22Rv1 (cell line): ENCODE measurements around the gene TROAP.

Experiments used
- H3K27ac ChIP-seq: fragments of 450-650 bp; 2 replicates; pipeline ENCODE4 v1.5.1; 2017
- ZFX ChIP-seq: fragments of 450-650 bp; IDR thresholded peaks from 2 replicates; pipeline ENCODE4 v1.6.1; 2017; ENCODE audit warnings: antibody characterized with exemption, borderline replicate concordance
- TF ChIP-seq, protein P1 (sequence below): fragments of 450-650 bp; IDR thresholded peaks from 2 replicates; pipeline ENCODE4 v1.5.1; 2017; ENCODE audit warnings: mild to moderate bottlenecking

Gene TROAP

DNA sequence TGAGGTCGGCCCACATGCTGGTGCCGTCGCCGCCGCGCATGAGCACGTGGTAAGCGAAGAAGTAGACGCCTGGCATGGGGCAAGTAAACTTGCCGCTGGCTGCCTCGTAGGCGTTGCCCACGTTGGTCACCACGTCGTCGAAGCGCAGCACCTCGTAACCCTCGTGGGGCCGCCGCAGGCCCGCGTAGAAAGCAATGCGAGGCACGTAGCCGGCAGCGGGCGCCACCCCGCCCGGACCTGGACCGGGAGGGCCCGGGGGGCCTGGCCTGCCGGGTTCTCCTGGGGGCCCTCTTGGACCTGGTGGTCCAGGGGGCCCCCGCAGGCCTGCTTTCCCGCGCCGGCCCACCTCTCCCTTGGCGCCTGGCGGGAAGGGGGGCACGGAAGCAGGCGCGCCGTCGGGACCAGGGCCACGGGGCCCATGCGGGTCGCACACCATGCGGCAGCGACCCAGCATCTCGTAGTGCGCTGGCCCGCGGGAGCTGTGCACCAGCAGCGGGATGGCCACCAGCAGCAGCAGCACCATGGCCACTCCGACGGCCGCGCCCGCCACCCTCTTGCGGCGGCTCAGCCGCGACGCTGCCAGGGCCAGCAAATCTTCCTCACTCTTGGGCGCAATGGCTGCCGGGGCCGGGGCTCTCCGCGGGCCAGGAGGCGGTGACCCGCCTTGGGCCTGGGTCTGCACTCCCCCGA lies 13.0 kb downstream of the TROAP start:
- H3K27ac ChIP-seq: no peak overlapping the region
- no peak for TF ChIP-seq ZFX
- TF ChIP-seq, protein P1, sequence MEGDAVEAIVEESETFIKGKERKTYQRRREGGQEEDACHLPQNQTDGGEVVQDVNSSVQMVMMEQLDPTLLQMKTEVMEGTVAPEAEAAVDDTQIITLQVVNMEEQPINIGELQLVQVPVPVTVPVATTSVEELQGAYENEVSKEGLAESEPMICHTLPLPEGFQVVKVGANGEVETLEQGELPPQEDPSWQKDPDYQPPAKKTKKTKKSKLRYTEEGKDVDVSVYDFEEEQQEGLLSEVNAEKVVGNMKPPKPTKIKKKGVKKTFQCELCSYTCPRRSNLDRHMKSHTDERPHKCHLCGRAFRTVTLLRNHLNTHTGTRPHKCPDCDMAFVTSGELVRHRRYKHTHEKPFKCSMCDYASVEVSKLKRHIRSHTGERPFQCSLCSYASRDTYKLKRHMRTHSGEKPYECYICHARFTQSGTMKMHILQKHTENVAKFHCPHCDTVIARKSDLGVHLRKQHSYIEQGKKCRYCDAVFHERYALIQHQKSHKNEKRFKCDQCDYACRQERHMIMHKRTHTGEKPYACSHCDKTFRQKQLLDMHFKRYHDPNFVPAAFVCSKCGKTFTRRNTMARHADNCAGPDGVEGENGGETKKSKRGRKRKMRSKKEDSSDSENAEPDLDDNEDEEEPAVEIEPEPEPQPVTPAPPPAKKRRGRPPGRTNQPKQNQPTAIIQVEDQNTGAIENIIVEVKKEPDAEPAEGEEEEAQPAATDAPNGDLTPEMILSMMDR: no peak

DNA sequence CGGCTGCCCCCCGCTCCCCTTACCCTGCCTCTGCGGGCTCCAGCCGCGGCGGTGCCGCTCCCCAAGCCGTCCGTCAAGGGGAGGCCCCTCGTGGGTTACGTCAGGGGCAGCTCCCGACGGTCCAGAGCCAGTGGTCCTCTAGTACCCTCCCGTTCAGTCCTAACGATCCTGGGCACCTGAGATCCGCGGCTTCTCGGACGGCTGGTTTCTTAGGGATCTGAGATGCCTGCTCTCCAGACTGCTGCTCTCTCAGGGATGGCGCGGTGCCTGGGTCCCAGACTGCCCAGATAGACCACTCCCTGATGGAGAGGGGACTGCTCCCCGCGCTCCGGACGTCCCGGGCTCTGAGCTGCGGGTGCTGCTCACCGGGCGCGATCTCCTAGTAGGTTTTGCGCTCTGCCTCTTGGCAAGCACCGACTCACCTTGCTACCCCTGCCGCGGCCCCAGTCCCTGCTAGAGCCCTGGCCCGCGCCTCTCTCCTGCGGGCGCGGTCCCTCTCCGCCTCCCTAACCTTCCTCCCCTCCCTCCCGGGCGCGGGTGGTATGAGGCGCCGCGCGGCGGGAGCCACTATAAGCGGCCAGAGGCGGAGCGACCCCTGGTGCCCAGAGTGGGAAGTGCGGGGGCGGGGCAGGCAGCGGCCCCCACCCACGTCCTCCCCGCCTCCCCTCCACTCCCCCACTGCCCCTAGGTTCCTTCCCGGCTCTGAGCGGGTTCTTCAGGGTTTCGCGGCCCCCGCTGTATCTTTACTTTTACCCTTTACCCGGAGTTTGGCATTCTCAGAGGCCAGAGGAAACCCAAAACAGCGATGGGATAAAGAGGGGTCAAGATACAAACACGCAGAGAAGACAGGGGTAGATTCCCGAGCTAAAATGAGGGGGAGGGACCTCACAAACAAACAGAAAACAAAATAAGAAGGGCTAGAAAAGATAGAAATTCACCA lies 13.9 kb downstream of the TROAP start, which contains the start of gene C1QL4:
Gene C1QL4 (minus strand): TSS at position 544 of the 940 bp plus-strand sequence. CDS start 711 bp downstream, outside the sequence.
- TF ChIP-seq, protein P1: peak; percentile 100
- no peak for TF ChIP-seq ZFX
- H3K27ac ChIP-seq: no peak within 1 kb of the TSS

DNA sequence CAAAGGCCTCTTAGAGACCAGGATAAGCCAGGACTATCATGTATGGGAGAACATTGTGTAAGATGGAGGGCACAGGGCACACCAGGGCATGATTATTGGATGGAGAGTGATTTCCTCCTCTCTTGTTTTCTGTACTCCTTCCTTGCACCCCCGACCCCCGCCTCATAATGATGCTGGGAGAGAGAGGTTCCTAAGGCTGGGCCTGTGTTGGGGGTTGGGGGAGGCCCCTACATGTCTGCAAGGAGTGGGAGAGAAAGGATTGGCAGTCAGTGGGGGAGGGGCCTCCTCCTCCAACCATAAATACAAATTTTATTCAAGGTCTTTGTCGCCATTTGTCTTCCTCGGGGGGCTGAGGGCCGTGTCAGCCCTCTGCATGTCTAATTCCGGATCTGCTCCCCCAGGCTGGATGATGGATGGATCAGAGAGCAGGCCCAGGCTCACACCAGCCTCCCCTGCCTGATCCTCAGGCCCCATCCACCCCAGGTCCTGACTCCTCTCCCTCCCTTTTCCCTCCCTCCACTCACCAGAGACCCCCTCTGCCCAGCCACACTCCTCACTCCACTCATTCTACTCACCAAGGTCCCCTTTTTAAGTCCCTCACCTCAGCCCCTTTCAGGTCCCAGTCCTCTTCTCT lies 15.9 kb downstream of the TROAP start:
- H3K27ac ChIP-seq: peak overlapping the region; percentile 19; the same call in 1 of the 2 replicates
- TF ChIP-seq, protein P1: no peak
- TF ChIP-seq ZFX: no peak

DNA sequence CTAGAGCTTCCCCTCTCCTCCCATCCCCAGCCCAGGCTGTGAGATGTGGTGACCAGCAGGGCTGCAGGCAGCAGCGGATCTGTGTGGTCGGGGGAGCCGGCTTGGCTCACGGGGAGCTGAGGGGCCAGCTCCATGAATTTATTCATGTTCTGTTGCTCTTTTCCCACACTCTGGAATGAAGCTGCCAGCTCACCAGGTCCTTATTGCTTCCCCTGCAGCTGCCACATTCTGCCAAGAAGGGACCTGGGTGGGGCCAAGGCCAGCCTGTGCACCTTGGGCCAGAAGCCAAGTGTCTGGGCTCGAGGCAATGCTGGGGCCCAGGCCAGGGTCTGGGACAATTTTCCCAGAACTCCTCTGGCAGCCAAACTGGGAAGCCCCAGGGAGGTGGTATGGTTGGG lies 16.4 kb downstream of the TROAP start:
- peak overlapping the region; percentile 19; the same call in 1 of the 2 replicates for H3K27ac ChIP-seq
- TF ChIP-seq, protein P1: no peak
- TF ChIP-seq ZFX: no peak

DNA sequence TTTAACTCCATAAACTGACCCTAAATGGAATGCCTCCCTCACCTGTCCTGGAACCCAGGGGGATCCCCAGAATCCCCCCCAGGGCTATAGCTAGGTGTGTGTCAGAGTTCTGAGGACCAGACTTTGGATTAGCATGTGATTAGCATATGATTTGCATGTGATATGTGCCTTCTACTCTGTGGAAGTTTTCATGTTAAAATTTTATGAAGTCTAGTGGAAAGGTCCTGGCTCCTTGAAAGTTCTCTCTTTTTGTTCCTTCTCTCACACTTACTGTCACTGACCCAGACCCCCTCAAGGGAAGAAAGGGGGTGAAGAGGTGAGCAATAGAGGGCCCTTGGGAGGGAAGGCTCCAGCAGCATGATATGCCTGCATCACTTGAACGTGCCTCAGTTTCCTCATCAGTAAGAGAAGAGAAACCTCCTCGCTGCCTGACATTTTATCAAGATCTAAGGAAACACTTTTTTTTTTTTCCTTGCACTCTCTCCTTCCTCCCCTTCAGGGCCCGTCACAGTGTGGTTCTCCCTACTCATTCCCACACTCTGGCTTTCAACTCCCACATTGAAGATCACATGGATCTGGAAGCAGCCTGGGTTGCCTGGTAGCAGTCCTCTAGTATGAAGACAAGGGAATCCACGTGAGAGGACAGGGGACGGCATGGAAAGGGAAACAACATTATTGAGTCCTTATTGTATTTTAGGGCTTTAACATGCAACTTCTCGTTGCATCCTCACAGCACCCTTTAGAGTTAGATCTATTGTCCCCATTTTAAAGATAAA lies 17.2 kb downstream of the TROAP start:
- no peak for TF ChIP-seq ZFX
- TF ChIP-seq, protein P1: no peak
- peak overlapping the region; percentile 25; the same call in 1 of the 2 replicates for H3K27ac ChIP-seq

DNA sequence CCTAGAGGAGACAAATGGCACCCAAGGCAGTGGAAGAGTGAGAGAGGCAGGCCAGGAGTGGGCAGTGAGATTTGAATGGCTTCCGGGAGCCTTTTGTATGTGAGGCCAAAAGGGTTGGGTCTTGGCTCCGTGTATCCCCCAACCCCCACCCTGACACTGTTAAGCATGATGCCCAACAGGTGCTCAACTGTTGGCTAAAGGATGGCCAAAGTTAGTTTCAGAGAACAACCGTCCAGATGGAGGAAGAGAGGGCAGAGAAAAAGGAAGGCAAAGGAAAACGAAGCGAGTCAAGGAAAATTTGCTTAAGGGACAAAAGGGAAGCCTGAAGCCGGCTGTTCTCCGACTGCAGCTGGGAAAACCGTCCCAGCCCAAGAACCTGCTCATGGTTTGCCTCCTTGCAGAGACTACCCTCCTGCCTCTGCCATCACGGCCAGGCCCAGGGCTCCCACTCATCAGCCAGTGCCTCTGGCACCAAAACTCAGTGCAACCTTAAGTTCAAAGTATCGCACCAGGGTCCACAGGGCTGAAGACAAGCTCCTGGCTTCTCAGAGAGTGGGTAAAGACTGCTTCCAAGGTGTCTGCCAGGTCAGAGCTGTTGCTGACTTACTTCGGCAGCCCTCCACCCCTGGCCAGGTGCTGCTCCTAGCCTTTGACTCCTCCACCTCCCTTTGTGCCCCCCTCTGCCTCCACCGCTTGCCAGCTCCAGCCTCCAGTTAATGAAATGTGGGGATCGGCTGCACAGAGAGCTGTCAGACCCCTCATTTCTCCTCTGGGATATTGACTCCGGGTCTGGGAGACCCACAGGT lies 18.1 kb downstream of the TROAP start:
- TF ChIP-seq, protein P1: no peak
- TF ChIP-seq ZFX: no peak
- H3K27ac ChIP-seq: 0 out of 2 replicates have a peak overlapping the region, but pooled peaks have one; percentile 25
